ENCODE measurements around the gene ARMC7. TPM values are rescaled to one million over a fixed set of nuclear protein-coding genes. Genes with fewer than 3 reads are reported as not detected.
A peak's percentile ranks its signal among the peaks of the same experiment; 100 is the strongest.

ARMC7 gene
- total and polyA plus RNA-seq, 2 of the 13 experiments (the other 11 are each of a cell fraction or from before 2014, with no cell fraction given) = 3.9 to 4.2 TPM

GRCh38 chr17:75091855-75092327 is 17.9 kb upstream of the ARMC7 start (continued):
- TF ChIP-seq ZNF75D (CRISPR knock-in tag; IDR thresholded peaks at IDR 0.05; ENCODE audit: borderline replicate concordance) = no peak
- TF ChIP-seq ATF3 (CRISPR knock-in tag; IDR thresholded peaks at IDR 0.05) = no peak
- TF ChIP-seq ZBTB7A (CRISPR knock-in tag; IDR thresholded peaks at IDR 0.05) = no peak
- TF ChIP-seq ZNF678 (CRISPR knock-in tag; IDR thresholded peaks at IDR 0.05) = no peak
- TF ChIP-seq ZBED4 (CRISPR knock-in tag; IDR thresholded peaks at IDR 0.05; ENCODE audit: borderline replicate concordance) = no peak
- no peak for TF ChIP-seq HNF4A (CRISPR knock-in tag; IDR thresholded peaks at IDR 0.05)
- TF ChIP-seq TFE3 (CRISPR knock-in tag; IDR thresholded peaks at IDR 0.05) = no peak
- TF ChIP-seq NR2F6 (IDR thresholded peaks at IDR 0.05) = no peak
- TF ChIP-seq NR2F6 (CRISPR knock-in tag; IDR thresholded peaks at IDR 0.05) = no peak
- no peak for TF ChIP-seq FOXK1 (CRISPR knock-in tag; IDR thresholded peaks at IDR 0.05; ENCODE audit: borderline replicate concordance, low read depth)
- TF ChIP-seq ZNF124 (CRISPR knock-in tag; IDR thresholded peaks at IDR 0.05) = no peak
- TF ChIP-seq ATF7 (IDR thresholded peaks at IDR 0.05) = 0 out of 2 replicates have a peak, but pooled peaks have one; percentile 13
- no peak for TF ChIP-seq ATF7 (CRISPR knock-in tag; IDR thresholded peaks at IDR 0.05)
- TF ChIP-seq ELF1 (CRISPR knock-in tag; IDR thresholded peaks at IDR 0.05) = no peak
- peak; percentile 68; the same call in 1 of the 2 replicates for TF ChIP-seq NONO (IDR thresholded peaks at IDR 0.05)
- no peak; the same call in 1 of the 2 replicates for TF ChIP-seq NONO (CRISPR knock-in tag; conservative IDR thresholded peaks at IDR 0.05)
- TF ChIP-seq ZNF782 (CRISPR knock-in tag; IDR thresholded peaks at IDR 0.05; ENCODE audit: borderline replicate concordance) = no peak
- TF ChIP-seq ZNF138 (CRISPR knock-in tag; IDR thresholded peaks at IDR 0.05; ENCODE audit: low read depth) = no peak
- no peak for TF ChIP-seq CREBL2 (CRISPR knock-in tag; IDR thresholded peaks at IDR 0.05; ENCODE audit: borderline replicate concordance)
- TF ChIP-seq ZNF282 (IDR thresholded peaks at IDR 0.05; ENCODE audit: partially characterized antibody) = peak; percentile 86
- TF ChIP-seq ZZZ3 (CRISPR knock-in tag; IDR thresholded peaks at IDR 0.05; ENCODE audit: borderline replicate concordance) = no peak
- peak; percentile 20; the same call in 1 of the 2 replicates for TF ChIP-seq CREB1 (IDR thresholded peaks at IDR 0.05)
- TF ChIP-seq CREB1 (CRISPR knock-in tag; IDR thresholded peaks at IDR 0.05) = no peak
- peak; percentile 70; the same call in 1 of the 2 replicates for TF ChIP-seq ZNF296 (CRISPR knock-in tag; conservative IDR thresholded peaks at IDR 0.05)
- TF ChIP-seq ZNF589 (CRISPR knock-in tag; conservative IDR thresholded peaks at IDR 0.05) = 0 out of 2 replicates have a peak, but pooled peaks have one; percentile 39
- no peak for TF ChIP-seq TFDP2 (CRISPR knock-in tag; IDR thresholded peaks at IDR 0.05)
- no peak; the same call in 1 of the 2 replicates for TF ChIP-seq FOXP1 (IDR thresholded peaks at IDR 0.05)
- no peak for TF ChIP-seq FOXP1 (CRISPR knock-in tag; IDR thresholded peaks at IDR 0.05)
